GM23338 (cell line): ENCODE measurements around the gene PHLDB2. TPM values are rescaled to one million over a fixed set of nuclear protein-coding genes. Genes with fewer than 3 reads are reported as not detected.

ENCODE experiments used
- CREB1 ChIP-seq: fragments of 250-450 bp; sonication (Bioruptor Pico); IDR thresholded peaks from 2 replicates; pipeline ENCODE4 v1.5.0; 2020; ENCODE audit warnings: low read depth, mild to moderate bottlenecking, moderate library complexity
- EZH2phosphoT487 ChIP-seq: fragments of 200-600 bp; sonication (generic); IDR thresholded peaks from one replicate; pipeline ENCODE4 v1.8.1; 2018; ENCODE audit warnings: antibody characterized with exemption; ENCODE audit not compliant: unreplicated experiment
- JUNB ChIP-seq: IDR thresholded peaks from one replicate; pipeline ENCODE4 v1.6.1; 2016; ENCODE audit warnings: antibody characterized with exemption; ENCODE audit not compliant: unreplicated experiment
- polyA plus RNA-seq: library from polyadenylated mRNA; unstranded; fragments of >200 nt; fragmentation: Nextera tagmentation; extraction: Ambion mirVana; gene quantifications from 2 replicates; pipeline ENCODE4 v1.2.1, GENCODE V29; 2016
- total RNA-seq: library from RNA; depleted of rRNA; stranded (reverse); fragments of >200 nt; shearing (Covaris generic); gene quantifications from 2 replicates; pipeline ENCODE4 v1.2.3, GENCODE V29; 2014
- TF ChIP-seq, protein P1 (sequence below): fragments of 250-450 bp; sonication (Bioruptor Pico); IDR thresholded peaks from 2 replicates; pipeline ENCODE4 v1.5.0; 2020; ENCODE audit warnings: mild to moderate bottlenecking, moderate library complexity
- TF ChIP-seq, protein P2 (sequence below): IDR thresholded peaks from one replicate; pipeline ENCODE4 v1.6.1; 2018; ENCODE audit warnings: antibody characterized with exemption; ENCODE audit not compliant: unreplicated experiment
- TF ChIP-seq, protein P3 (sequence below), 2 experiments: fragments of 200-600 bp in 1 of 2; sonication (generic) in 1 of 2; conservative IDR thresholded peaks; 2 replicates each; pipeline versions ENCODE4 v1.5.1 to v1.6.1; 2016 to 2017; ENCODE audit warnings: antibody characterized with exemption in 2 of 2, low read depth in 2 of 2, mild to moderate bottlenecking in 2 of 2, moderate library complexity in 1 of 2

Gene PHLDB2
- total and polyA plus RNA-seq, 2 experiments from 2014 or later = 19.5 to 33.7 TPM

DNA sequence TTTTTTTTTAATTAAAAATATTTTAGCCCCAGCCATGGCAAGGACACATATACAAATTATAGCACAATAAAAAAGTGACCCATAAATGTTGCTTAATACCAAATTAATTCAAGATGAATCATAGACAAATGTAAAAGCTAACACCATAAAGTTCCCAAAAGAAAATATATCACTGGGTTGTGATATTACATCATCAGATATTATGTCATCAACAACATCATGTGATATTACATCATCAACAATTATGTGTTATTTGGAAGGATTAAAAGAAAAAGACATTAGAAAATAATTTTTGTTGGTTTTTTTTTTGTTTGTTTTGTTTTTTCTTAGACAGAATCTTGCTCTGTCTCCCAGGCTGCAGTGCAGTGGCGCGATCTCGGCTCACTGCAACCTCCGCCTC, 85.3 kb downstream of the PHLDB2 start (continued):
- TF ChIP-seq, protein P1, sequence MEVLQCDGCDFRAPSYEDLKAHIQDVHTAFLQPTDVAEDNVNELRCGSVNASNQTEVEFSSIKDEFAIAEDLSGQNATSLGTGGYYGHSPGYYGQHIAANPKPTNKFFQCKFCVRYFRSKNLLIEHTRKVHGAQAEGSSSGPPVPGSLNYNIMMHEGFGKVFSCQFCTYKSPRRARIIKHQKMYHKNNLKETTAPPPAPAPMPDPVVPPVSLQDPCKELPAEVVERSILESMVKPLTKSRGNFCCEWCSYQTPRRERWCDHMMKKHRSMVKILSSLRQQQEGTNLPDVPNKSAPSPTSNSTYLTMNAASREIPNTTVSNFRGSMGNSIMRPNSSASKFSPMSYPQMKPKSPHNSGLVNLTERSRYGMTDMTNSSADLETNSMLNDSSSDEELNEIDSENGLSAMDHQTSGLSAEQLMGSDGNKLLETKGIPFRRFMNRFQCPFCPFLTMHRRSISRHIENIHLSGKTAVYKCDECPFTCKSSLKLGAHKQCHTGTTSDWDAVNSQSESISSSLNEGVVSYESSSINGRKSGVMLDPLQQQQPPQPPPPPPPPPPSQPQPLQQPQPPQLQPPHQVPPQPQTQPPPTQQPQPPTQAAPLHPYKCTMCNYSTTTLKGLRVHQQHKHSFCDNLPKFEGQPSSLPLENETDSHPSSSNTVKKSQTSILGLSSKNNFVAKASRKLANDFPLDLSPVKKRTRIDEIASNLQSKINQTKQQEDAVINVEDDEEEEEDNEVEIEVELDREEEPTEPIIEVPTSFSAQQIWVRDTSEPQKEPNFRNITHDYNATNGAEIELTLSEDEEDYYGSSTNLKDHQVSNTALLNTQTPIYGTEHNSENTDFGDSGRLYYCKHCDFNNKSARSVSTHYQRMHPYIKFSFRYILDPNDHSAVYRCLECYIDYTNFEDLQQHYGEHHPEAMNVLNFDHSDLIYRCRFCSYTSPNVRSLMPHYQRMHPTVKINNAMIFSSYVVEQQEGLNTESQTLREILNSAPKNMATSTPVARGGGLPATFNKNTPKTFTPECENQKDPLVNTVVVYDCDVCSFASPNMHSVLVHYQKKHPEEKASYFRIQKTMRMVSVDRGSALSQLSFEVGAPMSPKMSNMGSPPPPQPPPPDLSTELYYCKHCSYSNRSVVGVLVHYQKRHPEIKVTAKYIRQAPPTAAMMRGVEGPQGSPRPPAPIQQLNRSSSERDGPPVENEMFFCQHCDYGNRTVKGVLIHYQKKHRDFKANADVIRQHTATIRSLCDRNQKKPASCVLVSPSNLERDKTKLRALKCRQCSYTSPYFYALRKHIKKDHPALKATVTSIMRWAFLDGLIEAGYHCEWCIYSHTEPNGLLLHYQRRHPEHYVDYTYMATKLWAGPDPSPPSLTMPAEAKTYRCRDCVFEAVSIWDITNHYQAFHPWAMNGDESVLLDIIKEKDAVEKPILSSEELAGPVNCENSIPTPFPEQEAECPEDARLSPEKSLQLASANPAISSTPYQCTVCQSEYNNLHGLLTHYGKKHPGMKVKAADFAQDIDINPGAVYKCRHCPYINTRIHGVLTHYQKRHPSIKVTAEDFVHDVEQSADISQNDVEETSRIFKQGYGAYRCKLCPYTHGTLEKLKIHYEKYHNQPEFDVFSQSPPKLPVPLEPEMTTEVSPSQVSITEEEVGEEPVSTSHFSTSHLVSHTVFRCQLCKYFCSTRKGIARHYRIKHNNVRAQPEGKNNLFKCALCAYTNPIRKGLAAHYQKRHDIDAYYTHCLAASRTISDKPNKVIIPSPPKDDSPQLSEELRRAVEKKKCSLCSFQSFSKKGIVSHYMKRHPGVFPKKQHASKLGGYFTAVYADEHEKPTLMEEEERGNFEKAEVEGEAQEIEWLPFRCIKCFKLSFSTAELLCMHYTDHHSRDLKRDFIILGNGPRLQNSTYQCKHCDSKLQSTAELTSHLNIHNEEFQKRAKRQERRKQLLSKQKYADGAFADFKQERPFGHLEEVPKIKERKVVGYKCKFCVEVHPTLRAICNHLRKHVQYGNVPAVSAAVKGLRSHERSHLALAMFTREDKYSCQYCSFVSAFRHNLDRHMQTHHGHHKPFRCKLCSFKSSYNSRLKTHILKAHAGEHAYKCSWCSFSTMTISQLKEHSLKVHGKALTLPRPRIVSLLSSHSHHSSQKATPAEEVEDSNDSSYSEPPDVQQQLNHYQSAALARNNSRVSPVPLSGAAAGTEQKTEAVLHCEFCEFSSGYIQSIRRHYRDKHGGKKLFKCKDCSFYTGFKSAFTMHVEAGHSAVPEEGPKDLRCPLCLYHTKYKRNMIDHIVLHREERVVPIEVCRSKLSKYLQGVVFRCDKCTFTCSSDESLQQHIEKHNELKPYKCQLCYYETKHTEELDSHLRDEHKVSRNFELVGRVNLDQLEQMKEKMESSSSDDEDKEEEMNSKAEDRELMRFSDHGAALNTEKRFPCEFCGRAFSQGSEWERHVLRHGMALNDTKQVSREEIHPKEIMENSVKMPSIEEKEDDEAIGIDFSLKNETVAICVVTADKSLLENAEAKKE (CRISPR knock-in tag) = no peak
- TF ChIP-seq EZH2phosphoT487 (no peak), JUNB (no peak), CREB1 (CRISPR knock-in tag) (no peak)
- TF ChIP-seq, protein P2, sequence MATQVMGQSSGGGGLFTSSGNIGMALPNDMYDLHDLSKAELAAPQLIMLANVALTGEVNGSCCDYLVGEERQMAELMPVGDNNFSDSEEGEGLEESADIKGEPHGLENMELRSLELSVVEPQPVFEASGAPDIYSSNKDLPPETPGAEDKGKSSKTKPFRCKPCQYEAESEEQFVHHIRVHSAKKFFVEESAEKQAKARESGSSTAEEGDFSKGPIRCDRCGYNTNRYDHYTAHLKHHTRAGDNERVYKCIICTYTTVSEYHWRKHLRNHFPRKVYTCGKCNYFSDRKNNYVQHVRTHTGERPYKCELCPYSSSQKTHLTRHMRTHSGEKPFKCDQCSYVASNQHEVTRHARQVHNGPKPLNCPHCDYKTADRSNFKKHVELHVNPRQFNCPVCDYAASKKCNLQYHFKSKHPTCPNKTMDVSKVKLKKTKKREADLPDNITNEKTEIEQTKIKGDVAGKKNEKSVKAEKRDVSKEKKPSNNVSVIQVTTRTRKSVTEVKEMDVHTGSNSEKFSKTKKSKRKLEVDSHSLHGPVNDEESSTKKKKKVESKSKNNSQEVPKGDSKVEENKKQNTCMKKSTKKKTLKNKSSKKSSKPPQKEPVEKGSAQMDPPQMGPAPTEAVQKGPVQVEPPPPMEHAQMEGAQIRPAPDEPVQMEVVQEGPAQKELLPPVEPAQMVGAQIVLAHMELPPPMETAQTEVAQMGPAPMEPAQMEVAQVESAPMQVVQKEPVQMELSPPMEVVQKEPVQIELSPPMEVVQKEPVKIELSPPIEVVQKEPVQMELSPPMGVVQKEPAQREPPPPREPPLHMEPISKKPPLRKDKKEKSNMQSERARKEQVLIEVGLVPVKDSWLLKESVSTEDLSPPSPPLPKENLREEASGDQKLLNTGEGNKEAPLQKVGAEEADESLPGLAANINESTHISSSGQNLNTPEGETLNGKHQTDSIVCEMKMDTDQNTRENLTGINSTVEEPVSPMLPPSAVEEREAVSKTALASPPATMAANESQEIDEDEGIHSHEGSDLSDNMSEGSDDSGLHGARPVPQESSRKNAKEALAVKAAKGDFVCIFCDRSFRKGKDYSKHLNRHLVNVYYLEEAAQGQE = no peak
- TF ChIP-seq, protein P3, sequence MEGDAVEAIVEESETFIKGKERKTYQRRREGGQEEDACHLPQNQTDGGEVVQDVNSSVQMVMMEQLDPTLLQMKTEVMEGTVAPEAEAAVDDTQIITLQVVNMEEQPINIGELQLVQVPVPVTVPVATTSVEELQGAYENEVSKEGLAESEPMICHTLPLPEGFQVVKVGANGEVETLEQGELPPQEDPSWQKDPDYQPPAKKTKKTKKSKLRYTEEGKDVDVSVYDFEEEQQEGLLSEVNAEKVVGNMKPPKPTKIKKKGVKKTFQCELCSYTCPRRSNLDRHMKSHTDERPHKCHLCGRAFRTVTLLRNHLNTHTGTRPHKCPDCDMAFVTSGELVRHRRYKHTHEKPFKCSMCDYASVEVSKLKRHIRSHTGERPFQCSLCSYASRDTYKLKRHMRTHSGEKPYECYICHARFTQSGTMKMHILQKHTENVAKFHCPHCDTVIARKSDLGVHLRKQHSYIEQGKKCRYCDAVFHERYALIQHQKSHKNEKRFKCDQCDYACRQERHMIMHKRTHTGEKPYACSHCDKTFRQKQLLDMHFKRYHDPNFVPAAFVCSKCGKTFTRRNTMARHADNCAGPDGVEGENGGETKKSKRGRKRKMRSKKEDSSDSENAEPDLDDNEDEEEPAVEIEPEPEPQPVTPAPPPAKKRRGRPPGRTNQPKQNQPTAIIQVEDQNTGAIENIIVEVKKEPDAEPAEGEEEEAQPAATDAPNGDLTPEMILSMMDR (conservative IDR thresholded peaks at IDR 0.05; ENCODE audit: low read depth in 2 of 2) = no peak
